ENCODE data around the gene TRAF3IP1.
"Not testable (repeated sequence)": the region's sequence is repeated elsewhere in the genome, so short reads cannot be mapped to it uniquely, and the experiment has no call there.

Gene TRAF3IP1

GRCh38 chr2:238362626-238363025 is 42.3 kb downstream of the TRAF3IP1 start:
- Histone ChIP-seq H3K36me3 (ENCODE audit: control insufficient read depth, insufficient read depth, low read length) (no peaks in the 10 kb centered on the region), H3K27me3 (ENCODE audit: control insufficient read depth, insufficient read depth, low read length) (no peaks in the 10 kb centered on the region), H3K9me3 (ENCODE audit: control insufficient read depth, low read length) (no peaks in the 10 kb centered on the region), H3K79me2 (no peaks in the 10 kb centered on the region), H2AFZ (no peak overlapping the region), H3K9ac (no peak overlapping the region), H3K4me3 (ENCODE audit: low read depth, low read length) (no peak overlapping the region), H3K4me1 (no peaks in the 10 kb centered on the region), H3K4me2 (ENCODE audit: low read length) (no peak overlapping the region), H3K27ac (no peak overlapping the region)
- no peak for TF ChIP-seq CTCF (IDR thresholded peaks at IDR 0.05)

DNA sequence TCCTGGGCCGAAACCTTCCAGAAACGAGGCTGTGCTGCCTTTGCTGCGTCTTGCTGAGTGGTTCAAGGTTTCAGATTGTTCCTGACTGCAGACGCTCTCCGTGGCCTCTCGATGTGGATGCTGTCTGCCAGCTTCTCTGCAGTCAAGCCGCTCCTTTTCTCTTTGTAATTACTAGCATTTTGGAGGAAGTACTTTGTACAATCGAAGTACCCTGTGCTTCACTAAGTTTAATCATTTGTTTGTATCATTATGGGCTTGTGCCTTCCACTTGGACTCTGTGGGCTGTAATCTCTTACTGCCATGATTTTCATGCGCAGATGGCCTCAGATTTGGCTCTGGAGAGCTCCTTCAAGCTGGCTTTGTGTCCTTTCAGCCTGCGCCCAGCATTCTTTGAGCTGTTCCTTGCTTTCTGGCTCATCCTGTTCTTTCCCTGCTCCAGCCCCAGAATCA is 49.3 kb downstream of the TRAF3IP1 start:
- no peak for TF ChIP-seq CTCF (IDR thresholded peaks at IDR 0.05)
- H3K79me2 ChIP-seq = peaks cover 5% of the 10 kb centered on the region
- H2AFZ ChIP-seq = no peak overlapping the region
- H3K36me3 ChIP-seq (ENCODE audit: control insufficient read depth, insufficient read depth, low read length) = no peaks in the 10 kb centered on the region
- no peaks in the 10 kb centered on the region for H3K27me3 ChIP-seq (ENCODE audit: control insufficient read depth, insufficient read depth, low read length)
- H3K4me1 ChIP-seq = no peaks in the 10 kb centered on the region
- no peak overlapping the region for H3K4me2 ChIP-seq (ENCODE audit: low read length)
- H3K9ac ChIP-seq = no peak overlapping the region
- H3K9me3 ChIP-seq (ENCODE audit: control insufficient read depth, low read length) = no peaks in the 10 kb centered on the region
- no peak overlapping the region for H3K4me3 ChIP-seq (ENCODE audit: low read depth, low read length)
- no peak overlapping the region for H3K27ac ChIP-seq

- H3K9me3 ChIP-seq (ENCODE audit: control insufficient read depth, low read length) = no peaks in the 10 kb centered on the region
- H3K9ac ChIP-seq = no peak overlapping the region
- H3K36me3 ChIP-seq (ENCODE audit: control insufficient read depth, insufficient read depth, low read length) = no peaks in the 10 kb centered on the region
- TF ChIP-seq CTCF (IDR thresholded peaks at IDR 0.05) = no peak
- no peaks in the 10 kb centered on the region for H3K4me1 ChIP-seq
- no peak overlapping the region for H2AFZ ChIP-seq
- H3K4me3 ChIP-seq (ENCODE audit: low read depth, low read length) = no peak overlapping the region
- H3K27me3 ChIP-seq (ENCODE audit: control insufficient read depth, insufficient read depth, low read length) = no peaks in the 10 kb centered on the region
- peaks cover 5% of the 10 kb centered on the region for H3K79me2 ChIP-seq
- H3K4me2 ChIP-seq (ENCODE audit: low read length) = no peak overlapping the region
- H3K27ac ChIP-seq = no peak overlapping the region
Observed at GRCh38 chr2:238370094-238370822, 49.9 kb downstream of the TRAF3IP1 start.

DNA sequence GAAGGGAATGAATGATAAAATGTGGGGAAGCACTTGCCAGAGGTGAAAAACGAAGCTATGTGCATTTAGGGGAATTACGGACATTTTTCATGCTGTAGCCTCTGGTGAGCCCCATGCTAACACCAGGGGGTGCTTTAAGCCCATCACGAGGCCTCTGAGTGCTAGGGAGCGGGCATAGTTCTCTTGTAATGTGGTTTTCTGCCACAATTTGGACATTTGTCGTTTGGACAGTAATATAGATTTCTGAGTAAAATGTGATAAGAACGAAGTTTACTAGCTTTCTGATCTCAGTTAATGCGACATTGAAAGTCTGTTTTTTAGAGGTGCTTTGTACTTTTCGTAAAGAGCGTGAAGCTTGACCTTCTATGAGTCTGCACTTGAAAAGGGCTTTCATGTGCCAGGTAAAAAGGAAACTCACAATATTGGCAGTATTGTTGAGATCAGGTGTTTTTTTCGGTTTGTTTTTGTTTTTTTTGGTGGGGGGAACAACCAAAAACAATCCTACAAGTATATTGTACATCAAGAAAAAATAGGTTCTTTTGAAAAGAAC is 50.6 kb downstream of the TRAF3IP1 start:
- Histone ChIP-seq H3K36me3 (ENCODE audit: control insufficient read depth, insufficient read depth, low read length) (no peaks in the 10 kb centered on the region), H3K79me2 (peaks cover 5% of the 10 kb centered on the region), H3K4me3 (ENCODE audit: low read depth, low read length) (no peak overlapping the region), H3K27me3 (ENCODE audit: control insufficient read depth, insufficient read depth, low read length) (no peaks in the 10 kb centered on the region), H3K4me1 (no peaks in the 10 kb centered on the region), H3K9ac (no peak overlapping the region), H2AFZ (no peak overlapping the region), H3K9me3 (ENCODE audit: control insufficient read depth, low read length) (no peaks in the 10 kb centered on the region), H3K27ac (no peak overlapping the region), H3K4me2 (ENCODE audit: low read length) (no peak overlapping the region)
- peak; percentile 39 for TF ChIP-seq CTCF (IDR thresholded peaks at IDR 0.05)

DNA sequence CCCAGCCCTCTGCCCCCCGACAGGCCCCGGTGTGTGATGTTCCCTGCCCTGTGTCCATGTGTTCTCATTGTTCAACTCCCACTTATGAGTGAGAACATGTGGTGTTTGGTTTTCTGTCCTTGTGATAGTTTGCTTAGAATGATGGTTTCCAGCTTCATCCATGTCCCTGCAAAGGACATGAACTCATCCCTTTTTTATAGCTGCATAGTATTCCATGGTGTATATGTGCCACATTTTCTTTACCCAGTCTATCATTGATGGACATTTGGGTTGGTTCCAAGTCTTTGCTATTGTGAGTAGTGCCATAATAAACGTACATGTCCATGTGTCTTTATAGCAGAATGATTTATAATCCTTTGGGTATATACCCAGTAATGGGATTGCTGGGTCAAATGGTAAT is 52.0 kb downstream of the TRAF3IP1 start:
- H2AFZ ChIP-seq; H3K4me3 ChIP-seq (ENCODE audit: low read depth, low read length); H3K4me2 ChIP-seq (ENCODE audit: low read length); H3K79me2 ChIP-seq; H3K4me1 ChIP-seq; H3K9me3 ChIP-seq (ENCODE audit: control insufficient read depth, low read length); H3K9ac ChIP-seq; H3K36me3 ChIP-seq (ENCODE audit: control insufficient read depth, insufficient read depth, low read length); H3K27me3 ChIP-seq (ENCODE audit: control insufficient read depth, insufficient read depth, low read length); H3K27ac ChIP-seq: not testable (repeated sequence)

Measured in parathyroid adenoma (tissue), 2 donors.